ENCODE results near the gene GLDC.

The GLDC gene

GRCh38 chr9:6641961-6642360 is 3.6 kb downstream of the GLDC start:
- DNase-seq (ENCODE audit: low read depth), result no peak
- TF ChIP-seq CTCF (IDR thresholded peaks at IDR 0.05; ENCODE audit: low read depth, low read length) (no peak), MYC (IDR thresholded peaks at IDR 0.05; ENCODE audit: low read depth, low read length) (no peak), POLR2A (IDR thresholded peaks at IDR 0.05; ENCODE audit: extremely low read depth, insufficient read length) (no peak), MAX (IDR thresholded peaks at IDR 0.05; ENCODE audit: low read depth, low read length) (no peak)

GRCh38 chr9:6641561-6641960 is 4.0 kb downstream of the GLDC start:
- DNase-seq (ENCODE audit: low read depth), result no peak
- H3K4me3 ChIP-seq (ENCODE audit: low read depth, low read length), result no peak overlapping the region
- TF ChIP-seq CTCF (IDR thresholded peaks at IDR 0.05; ENCODE audit: low read depth, low read length) (no peak), MAX (IDR thresholded peaks at IDR 0.05; ENCODE audit: low read depth, low read length) (no peak), POLR2A (IDR thresholded peaks at IDR 0.05; ENCODE audit: extremely low read depth, insufficient read length) (no peak), MYC (IDR thresholded peaks at IDR 0.05; ENCODE audit: low read depth, low read length) (no peak)

More at GRCh38 chr9:6641961-6642360, 3.6 kb downstream of the GLDC start:
- H3K4me3 ChIP-seq (ENCODE audit: low read depth, low read length), result no peak overlapping the region

- TF ChIP-seq CTCF (IDR thresholded peaks at IDR 0.05; ENCODE audit: low read depth, low read length) (no peak), MYC (IDR thresholded peaks at IDR 0.05; ENCODE audit: low read depth, low read length) (no peak), POLR2A (IDR thresholded peaks at IDR 0.05; ENCODE audit: extremely low read depth, insufficient read length) (no peak), MAX (IDR thresholded peaks at IDR 0.05; ENCODE audit: low read depth, low read length) (no peak)
These were observed 4.5 kb downstream of the GLDC start for GRCh38 chr9:6641056-6641455.

GRCh38 chr9:6640268-6641051 is 5.1 kb downstream of the GLDC start:
- H3K4me3 ChIP-seq (ENCODE audit: low read depth, low read length), result no peak overlapping the region
- TF ChIP-seq MAX (IDR thresholded peaks at IDR 0.05; ENCODE audit: low read depth, low read length) (no peak), CTCF (IDR thresholded peaks at IDR 0.05; ENCODE audit: low read depth, low read length) (no peak)
- DNase-seq (ENCODE audit: low read depth), result no peak

More at GRCh38 chr9:6641056-6641455, 4.5 kb downstream of the GLDC start:
- DNase-seq (ENCODE audit: low read depth), result no peak
- no peak overlapping the region for H3K4me3 ChIP-seq (ENCODE audit: low read depth, low read length)

GRCh38 chr9:6639622-6640021 is 5.9 kb downstream of the GLDC start:
- no peak overlapping the region for H3K4me3 ChIP-seq (ENCODE audit: low read depth, low read length)
- TF ChIP-seq MYC (IDR thresholded peaks at IDR 0.05; ENCODE audit: low read depth, low read length) (no peak), POLR2A (IDR thresholded peaks at IDR 0.05; ENCODE audit: extremely low read depth, insufficient read length) (no peak), CTCF (IDR thresholded peaks at IDR 0.05; ENCODE audit: low read depth, low read length) (no peak), MAX (IDR thresholded peaks at IDR 0.05; ENCODE audit: low read depth, low read length) (no peak)

More at GRCh38 chr9:6639622-6640021, 5.9 kb downstream of the GLDC start:
- no peak for DNase-seq (ENCODE audit: low read depth)
